ENCODE measurements around the gene DUSP18. TPM values are rescaled to one million over a fixed set of nuclear protein-coding genes. Genes with fewer than 3 reads are reported as not detected.

Gene DUSP18
- total RNA-seq, 1 donor: 14.1 TPM

GRCh38 chr22:30697975-30698374 lies 30.3 kb upstream of the DUSP18 start:
- no peak overlapping the region for H2AFZ ChIP-seq (ENCODE audit: low read length)
- peak; percentile 81 for DNase-seq (ENCODE audit: insufficient read length, low spot score, missing footprints)
- no peak for TF ChIP-seq CTCF (IDR thresholded peaks at IDR 0.05; ENCODE audit: extremely low read depth, low read depth, low read length)
- H3K27ac ChIP-seq (ENCODE audit: low read depth, low read length): no peak overlapping the region
- H3K27me3 ChIP-seq (ENCODE audit: insufficient read depth, low read length): no peaks in the 10 kb centered on the region
- H3K4me3 ChIP-seq (ENCODE audit: insufficient read depth, low read length): no peak overlapping the region
- no peak overlapping the region for H3K4me2 ChIP-seq (ENCODE audit: insufficient read depth, low read length)
- peaks cover 20% of the 10 kb centered on the region for H3K4me1 ChIP-seq (ENCODE audit: insufficient read depth, low read length)
- H3K9me3 ChIP-seq (ENCODE audit: low read depth, low read length): no peaks in the 10 kb centered on the region
- H3K36me3 ChIP-seq (ENCODE audit: insufficient read depth, low read length): no peaks in the 10 kb centered on the region
- H3K79me2 ChIP-seq (ENCODE audit: insufficient read depth, low read length): no peaks in the 10 kb centered on the region
- H4K20me1 ChIP-seq (ENCODE audit: insufficient read depth, low read length): no peaks in the 10 kb centered on the region

- Histone ChIP-seq H3K9me3 (ENCODE audit: low read depth, low read length) (no peaks in the 10 kb centered on the region), H2AFZ (ENCODE audit: low read length) (no peak overlapping the region), H3K79me2 (ENCODE audit: insufficient read depth, low read length) (no peaks in the 10 kb centered on the region), H4K20me1 (ENCODE audit: insufficient read depth, low read length) (no peaks in the 10 kb centered on the region), H3K4me1 (ENCODE audit: insufficient read depth, low read length) (peaks cover 11% of the 10 kb centered on the region), H3K4me2 (ENCODE audit: insufficient read depth, low read length) (no peak overlapping the region), H3K27ac (ENCODE audit: low read depth, low read length) (no peak overlapping the region), H3K36me3 (ENCODE audit: insufficient read depth, low read length) (no peaks in the 10 kb centered on the region), H3K4me3 (ENCODE audit: insufficient read depth, low read length) (no peak overlapping the region), H3K27me3 (ENCODE audit: insufficient read depth, low read length) (no peaks in the 10 kb centered on the region)
- no peak for TF ChIP-seq CTCF (IDR thresholded peaks at IDR 0.05; ENCODE audit: extremely low read depth, low read depth, low read length)
- peak; percentile 84 for DNase-seq (ENCODE audit: insufficient read length, low spot score, missing footprints)
Observed at GRCh38 chr22:30695871-30696655, 28.4 kb upstream of the DUSP18 start.

- peak overlapping the region; percentile 86 for H2AFZ ChIP-seq (ENCODE audit: low read length)
- H3K9me3 ChIP-seq (ENCODE audit: low read depth, low read length): no peaks in the 10 kb centered on the region
- no peaks in the 10 kb centered on the region for H4K20me1 ChIP-seq (ENCODE audit: insufficient read depth, low read length)
- no peaks in the 10 kb centered on the region for H3K27me3 ChIP-seq (ENCODE audit: insufficient read depth, low read length)
- TF ChIP-seq CTCF (IDR thresholded peaks at IDR 0.05; ENCODE audit: extremely low read depth, low read depth, low read length): no peak
- no peak overlapping the region for H3K27ac ChIP-seq (ENCODE audit: low read depth, low read length)
- peaks cover 11% of the 10 kb centered on the region for H3K4me1 ChIP-seq (ENCODE audit: insufficient read depth, low read length)
- no peaks in the 10 kb centered on the region for H3K79me2 ChIP-seq (ENCODE audit: insufficient read depth, low read length)
- peak overlapping the region; percentile 87 for H3K4me2 ChIP-seq (ENCODE audit: insufficient read depth, low read length)
- H3K4me3 ChIP-seq (ENCODE audit: insufficient read depth, low read length): peak overlapping the region; percentile 76
- DNase-seq (ENCODE audit: insufficient read length, low spot score, missing footprints): peak; percentile 81
- no peaks in the 10 kb centered on the region for H3K36me3 ChIP-seq (ENCODE audit: insufficient read depth, low read length)
Observed at GRCh38 chr22:30695351-30695851, 27.7 kb upstream of the DUSP18 start.

- no peaks in the 10 kb centered on the region for H3K36me3 ChIP-seq (ENCODE audit: insufficient read depth, low read length)
- no peaks in the 10 kb centered on the region for H3K9me3 ChIP-seq (ENCODE audit: low read depth, low read length)
- no peaks in the 10 kb centered on the region for H3K27me3 ChIP-seq (ENCODE audit: insufficient read depth, low read length)
- peak within 1 kb of the TSS; percentile 87 for H3K4me2 ChIP-seq (ENCODE audit: insufficient read depth, low read length)
- TF ChIP-seq CTCF (IDR thresholded peaks at IDR 0.05; ENCODE audit: extremely low read depth, low read depth, low read length): no peak
- no peak within 1 kb of the TSS for H3K27ac ChIP-seq (ENCODE audit: low read depth, low read length)
- H3K4me1 ChIP-seq (ENCODE audit: insufficient read depth, low read length): peaks cover 11% of the 10 kb centered on the region
- H3K4me3 ChIP-seq (ENCODE audit: insufficient read depth, low read length): peak within 1 kb of the TSS; percentile 79
- peak; percentile 85 for DNase-seq (ENCODE audit: insufficient read length, low spot score, missing footprints)
- no peaks in the 10 kb centered on the region for H4K20me1 ChIP-seq (ENCODE audit: insufficient read depth, low read length)
- no peaks in the 10 kb centered on the region for H3K79me2 ChIP-seq (ENCODE audit: insufficient read depth, low read length)
- H2AFZ ChIP-seq (ENCODE audit: low read length): peak within 1 kb of the TSS; percentile 88
Observed at GRCh38 chr22:30694640-30695350, 27.1 kb upstream of the DUSP18 start, which contains the start of gene OSBP2. Gene OSBP2 (plus strand): TSS chr22:30694874. CDS start chr22:30694910, 36 bp downstream.
